ENCODE data around the gene NBDY.

Gene NBDY

GRCh38 chrX:56728752-56729151, 291 bp upstream of the NBDY start:
- TF ChIP-seq FOXP2 (optimal IDR thresholded peaks at IDR 0.05; ENCODE audit: borderline replicate concordance, extremely low read depth, extremely low read length, insufficient read depth) = no peak
- TF ChIP-seq TAF1 (IDR thresholded peaks at IDR 0.05; ENCODE audit: borderline replicate concordance, insufficient read depth, low read length) = no peak
- TF ChIP-seq SIN3A (IDR thresholded peaks at IDR 0.05; ENCODE audit: borderline replicate concordance, insufficient read depth, low read length) = no peak
- TF ChIP-seq POLR2AphosphoS5 (IDR thresholded peaks at IDR 0.05; ENCODE audit: low read depth, low read length) = no peak
- no peak for TF ChIP-seq REST (IDR thresholded peaks at IDR 0.05; ENCODE audit: insufficient read depth in 1 of 2, low read depth in 2 of 2, low read length in 2 of 2)

DNA sequence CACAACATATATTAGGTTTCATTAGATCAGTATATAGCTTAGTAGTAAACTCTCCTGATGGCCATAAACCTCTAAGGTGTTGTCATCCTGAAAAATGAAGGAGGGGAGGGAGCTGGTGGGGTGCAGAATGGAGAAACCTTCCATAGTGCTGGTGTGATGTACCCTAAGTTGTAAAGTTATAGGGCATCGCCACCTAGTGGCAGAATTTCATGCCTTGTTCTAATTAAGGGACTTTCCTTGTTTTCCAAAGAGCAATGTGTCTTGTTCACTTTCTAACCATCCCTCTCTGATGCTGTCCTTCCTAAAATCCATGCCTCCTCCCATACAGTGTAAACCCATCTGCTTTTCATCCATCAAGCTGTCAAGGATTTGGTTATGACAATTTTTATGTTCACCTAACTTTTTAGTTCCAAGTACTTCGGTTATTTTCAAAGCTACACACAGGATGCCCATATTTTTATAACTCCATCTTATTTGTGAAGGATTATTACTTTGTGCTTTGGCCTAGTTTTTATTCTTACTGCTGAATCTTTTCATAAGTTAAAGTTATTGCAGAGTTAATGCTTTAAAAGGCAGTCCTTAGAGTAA, 4.5 kb downstream of the NBDY start:
- TF ChIP-seq POLR2AphosphoS5 (IDR thresholded peaks at IDR 0.05; ENCODE audit: low read depth, low read length) (no peak), REST (IDR thresholded peaks at IDR 0.05; ENCODE audit: insufficient read depth in 1 of 2, low read depth in 2 of 2, low read length in 2 of 2) (no peak), FOXP2 (optimal IDR thresholded peaks at IDR 0.05; ENCODE audit: borderline replicate concordance, extremely low read depth, extremely low read length, insufficient read depth) (no peak), TAF1 (IDR thresholded peaks at IDR 0.05; ENCODE audit: borderline replicate concordance, insufficient read depth, low read length) (no peak), SIN3A (IDR thresholded peaks at IDR 0.05; ENCODE audit: borderline replicate concordance, insufficient read depth, low read length) (no peak)

GRCh38 chrX:56736219-56736618, 7.2 kb downstream of the NBDY start:
- TF ChIP-seq SIN3A (IDR thresholded peaks at IDR 0.05; ENCODE audit: borderline replicate concordance, insufficient read depth, low read length) = no peak
- TF ChIP-seq FOXP2 (optimal IDR thresholded peaks at IDR 0.05; ENCODE audit: borderline replicate concordance, extremely low read depth, extremely low read length, insufficient read depth) = no peak
- TF ChIP-seq POLR2AphosphoS5 (IDR thresholded peaks at IDR 0.05; ENCODE audit: low read depth, low read length) = no peak
- TF ChIP-seq REST (IDR thresholded peaks at IDR 0.05; ENCODE audit: insufficient read depth in 1 of 2, low read depth in 2 of 2, low read length in 2 of 2) = no peak
- TF ChIP-seq TAF1 (IDR thresholded peaks at IDR 0.05; ENCODE audit: borderline replicate concordance, insufficient read depth, low read length) = no peak

DNA sequence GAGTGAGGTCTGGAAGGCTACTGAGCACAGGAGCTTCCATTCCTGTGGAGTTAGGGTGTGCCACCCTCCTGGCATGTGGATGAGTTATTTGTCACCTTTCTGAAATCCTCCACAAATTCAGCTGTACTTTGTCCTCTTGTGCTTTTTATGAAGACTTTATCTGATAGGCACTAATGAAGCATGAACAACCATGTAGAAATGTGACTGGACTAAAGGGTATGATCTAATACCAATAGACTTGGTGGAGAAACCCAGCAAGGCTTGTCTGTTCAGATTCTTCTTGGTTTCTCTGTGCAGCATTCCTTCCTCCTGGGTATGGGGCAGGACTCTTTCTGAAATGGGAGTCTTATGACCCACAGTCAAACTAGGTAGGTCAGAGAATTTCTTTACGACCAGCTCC, 9.6 kb downstream of the NBDY start:
- TF ChIP-seq FOXP2 (optimal IDR thresholded peaks at IDR 0.05; ENCODE audit: borderline replicate concordance, extremely low read depth, extremely low read length, insufficient read depth) (no peak), TAF1 (IDR thresholded peaks at IDR 0.05; ENCODE audit: borderline replicate concordance, insufficient read depth, low read length) (no peak), POLR2AphosphoS5 (IDR thresholded peaks at IDR 0.05; ENCODE audit: low read depth, low read length) (no peak), SIN3A (IDR thresholded peaks at IDR 0.05; ENCODE audit: borderline replicate concordance, insufficient read depth, low read length) (no peak), REST (IDR thresholded peaks at IDR 0.05; ENCODE audit: insufficient read depth in 1 of 2, low read depth in 2 of 2, low read length in 2 of 2) (no peak)
